GM18951 (cell line): ENCODE data around the gene METTL4.
A peak's percentile ranks its signal among the peaks of the same experiment; 100 is the strongest.

Experiments used
- POLR2A ChIP-seq: IDR thresholded peaks from 4 replicates; pipeline ENCODE4 v1.6.1; 2011; ENCODE audit warnings: mild to moderate bottlenecking; ENCODE audit not compliant: insufficient read length, insufficient read depth; ENCODE audit errors: extremely low read depth
- in situ Hi-C: fragments of 300-500 bp; cut with MboI; formaldehyde crosslinking; loops from one replicate; pipeline ENCODE4 v1.12.0; 2022; ENCODE audit warnings: low sequenced_read_pairs, mixed read lengths, inconsistent platforms; ENCODE audit not compliant: unreplicated experiment

Gene METTL4, protein sequence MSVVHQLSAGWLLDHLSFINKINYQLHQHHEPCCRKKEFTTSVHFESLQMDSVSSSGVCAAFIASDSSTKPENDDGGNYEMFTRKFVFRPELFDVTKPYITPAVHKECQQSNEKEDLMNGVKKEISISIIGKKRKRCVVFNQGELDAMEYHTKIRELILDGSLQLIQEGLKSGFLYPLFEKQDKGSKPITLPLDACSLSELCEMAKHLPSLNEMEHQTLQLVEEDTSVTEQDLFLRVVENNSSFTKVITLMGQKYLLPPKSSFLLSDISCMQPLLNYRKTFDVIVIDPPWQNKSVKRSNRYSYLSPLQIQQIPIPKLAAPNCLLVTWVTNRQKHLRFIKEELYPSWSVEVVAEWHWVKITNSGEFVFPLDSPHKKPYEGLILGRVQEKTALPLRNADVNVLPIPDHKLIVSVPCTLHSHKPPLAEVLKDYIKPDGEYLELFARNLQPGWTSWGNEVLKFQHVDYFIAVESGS

DNA sequence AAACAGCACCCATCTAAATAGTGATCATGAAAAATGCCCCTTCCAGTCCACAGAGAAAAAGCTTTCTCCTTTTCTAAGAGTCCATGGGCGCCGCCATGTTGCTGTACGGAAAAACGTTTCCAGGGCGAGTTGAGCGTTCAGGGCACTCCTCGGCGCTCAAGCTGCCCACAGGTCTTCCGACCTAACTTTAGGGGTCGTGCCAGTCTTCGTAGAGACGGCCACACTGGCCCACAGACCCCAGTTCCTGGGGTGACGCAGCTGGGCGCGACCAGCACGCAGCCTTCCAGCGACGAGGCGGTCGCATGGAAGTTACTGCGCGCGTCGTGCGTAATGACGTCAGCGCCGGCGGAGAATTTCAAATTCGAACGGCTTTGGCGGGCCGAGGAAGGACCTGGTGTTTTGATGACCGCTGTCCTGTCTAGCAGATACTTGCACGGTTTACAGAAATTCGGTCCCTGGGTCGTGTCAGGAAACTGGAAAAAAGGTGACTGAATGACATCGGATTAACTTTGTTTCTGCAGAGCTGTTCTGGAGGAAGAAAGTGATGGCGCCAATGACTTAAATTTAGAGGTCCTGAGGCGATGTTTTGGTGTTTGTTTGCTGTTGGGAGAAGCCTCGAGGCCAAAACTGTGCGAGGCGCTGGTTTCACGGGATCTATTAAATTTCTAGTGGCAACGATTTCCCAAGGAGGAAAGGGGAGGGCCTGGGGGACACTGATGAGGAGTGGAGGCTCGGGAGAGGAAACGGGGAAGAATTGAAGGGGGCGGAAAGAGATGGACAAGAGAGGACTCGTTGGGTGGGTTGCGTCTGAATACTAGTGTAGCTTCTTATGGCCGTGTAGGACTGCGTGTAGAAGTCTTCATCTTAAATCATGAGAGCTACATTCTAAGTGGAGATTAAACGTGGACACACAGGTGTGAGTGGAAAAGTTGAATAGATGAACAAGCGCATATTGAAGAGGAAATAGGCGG, at the start of gene METTL4, which contains the start of gene NDC80:
TSS of gene METTL4 (minus strand) at position 306 of the 971 bp plus-strand sequence. CDS start 4,289 bp downstream, outside the sequence.
TSS of gene NDC80 (plus strand) at position 358 of the 971 bp plus-strand sequence. CDS start 1,429 bp downstream, outside the sequence.
- in situ Hi-C loops: no loop called here
- TF ChIP-seq POLR2A: peak; percentile 67

DNA sequence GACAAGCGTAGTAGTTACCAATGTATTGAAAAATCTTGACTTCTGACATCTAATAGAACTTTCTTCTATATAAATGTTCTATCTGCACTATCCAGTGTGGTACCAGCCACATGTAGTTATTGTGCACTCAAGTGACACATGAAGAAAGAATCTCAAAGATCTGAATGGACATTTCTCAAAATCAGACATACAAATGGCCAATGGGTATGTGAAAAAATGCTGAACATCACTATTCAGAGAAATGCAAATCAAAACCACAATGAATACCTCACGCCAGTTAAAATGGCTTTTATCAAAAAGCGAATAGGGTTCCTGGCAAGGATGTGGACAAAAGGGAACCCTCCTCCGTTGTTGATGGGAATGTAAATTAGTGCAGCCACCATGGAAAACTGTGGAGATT, 46.7 kb upstream of the METTL4 start:
- TF ChIP-seq POLR2A: no peak
- in situ Hi-C loops: no loop called here

DNA sequence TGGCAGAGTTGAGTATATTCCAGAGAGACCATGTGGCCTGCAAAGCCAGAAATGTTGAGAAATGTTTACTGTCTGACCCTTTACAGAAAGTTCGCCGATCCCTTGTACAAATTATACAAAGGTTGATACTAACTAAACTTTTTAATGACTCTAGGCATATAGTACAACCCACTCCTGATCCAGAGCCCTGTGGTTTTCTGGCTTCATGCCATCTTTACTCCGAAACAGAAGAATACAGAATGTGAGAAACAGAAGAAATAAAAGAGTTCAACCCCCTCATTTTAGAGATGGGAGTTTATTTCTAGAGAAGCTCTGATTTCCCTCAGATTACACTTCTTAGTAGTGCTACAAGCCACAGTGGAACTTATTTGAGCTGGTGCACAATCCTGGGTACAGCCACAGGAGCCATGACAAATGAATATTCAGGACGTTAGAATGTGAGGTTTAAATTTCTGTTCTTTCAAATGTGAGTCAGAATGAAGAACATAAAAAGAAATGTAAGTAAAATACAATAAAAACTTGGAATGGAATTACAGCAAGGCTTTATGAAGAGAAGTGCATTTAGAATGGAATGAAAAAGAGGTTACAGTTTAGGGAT, 46.2 kb upstream of the METTL4 start:
- no peak for TF ChIP-seq POLR2A
- in situ Hi-C loops: no loop called here

- no peak for TF ChIP-seq POLR2A
- in situ Hi-C loops: no loop called here
Observed at GRCh38 chr18:2612996-2613395, 41.7 kb upstream of the METTL4 start.

GRCh38 chr18:2610549-2610948, 39.2 kb upstream of the METTL4 start:
- in situ Hi-C loops: no loop called here
- TF ChIP-seq POLR2A: no peak

DNA sequence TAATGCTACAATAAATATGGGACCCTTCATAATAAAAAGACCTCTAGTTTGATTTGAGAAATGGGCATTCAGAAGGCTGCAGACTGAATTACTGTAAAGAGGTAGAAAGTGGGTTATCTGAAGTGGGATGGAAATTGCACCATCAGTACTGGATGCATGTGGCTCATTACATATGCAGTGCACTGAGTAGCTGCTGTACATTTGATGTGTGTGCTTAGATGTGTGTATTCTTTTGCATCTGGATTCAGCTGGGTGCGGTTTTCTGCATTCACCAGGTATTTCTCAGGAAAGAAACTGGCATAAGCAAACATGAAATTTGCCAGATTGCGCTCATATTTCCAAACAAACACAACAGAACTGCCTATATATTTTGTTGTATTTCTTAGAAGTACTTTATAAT, 38.3 kb upstream of the METTL4 start:
- TF ChIP-seq POLR2A: no peak
- in situ Hi-C loops: no loop called here

DNA sequence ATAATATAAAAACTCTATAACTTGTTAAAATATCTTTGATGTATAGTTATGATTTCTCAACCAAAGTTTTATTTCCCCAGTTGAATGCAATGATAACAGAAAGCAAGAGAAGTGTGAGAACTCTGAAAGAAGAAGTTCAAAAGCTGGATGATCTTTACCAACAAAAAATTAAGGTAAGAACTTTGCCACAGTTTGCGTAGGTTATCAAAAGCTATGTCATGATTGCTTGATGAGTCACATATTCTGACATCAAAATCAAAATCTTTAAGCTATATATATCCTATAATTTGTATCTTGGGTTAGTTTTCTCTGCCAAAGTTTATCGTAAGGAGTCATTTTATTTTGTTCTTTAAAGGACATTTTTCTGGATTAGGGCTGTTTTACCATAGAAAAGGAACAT, 35.0 kb upstream of the METTL4 start:
- in situ Hi-C loops: no loop called here
- TF ChIP-seq POLR2A: no peak

DNA sequence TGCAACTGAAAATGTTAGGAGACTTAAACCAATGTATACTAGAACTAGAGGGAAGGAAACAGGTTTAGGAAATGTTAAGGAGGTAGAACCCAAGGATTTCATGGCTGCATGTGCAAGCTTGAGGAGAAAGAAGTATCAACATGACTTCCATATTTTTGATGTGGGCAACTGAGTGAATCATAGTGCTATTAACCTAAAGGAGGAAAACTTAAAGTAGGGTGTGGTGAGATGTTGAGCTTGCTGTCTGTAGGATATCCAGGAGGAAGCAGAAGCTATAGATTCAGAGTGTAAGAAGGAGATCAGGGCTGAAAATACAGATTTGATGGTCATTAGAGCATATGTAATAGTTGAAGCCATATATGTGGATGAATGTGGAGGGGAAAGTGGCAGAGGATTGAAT, 31.5 kb upstream of the METTL4 start:
- no peak for TF ChIP-seq POLR2A
- in situ Hi-C loops: no loop called here

- TF ChIP-seq POLR2A: no peak
- in situ Hi-C loops: no loop called here
Observed at GRCh38 chr18:2597639-2598038, 26.3 kb upstream of the METTL4 start.

DNA sequence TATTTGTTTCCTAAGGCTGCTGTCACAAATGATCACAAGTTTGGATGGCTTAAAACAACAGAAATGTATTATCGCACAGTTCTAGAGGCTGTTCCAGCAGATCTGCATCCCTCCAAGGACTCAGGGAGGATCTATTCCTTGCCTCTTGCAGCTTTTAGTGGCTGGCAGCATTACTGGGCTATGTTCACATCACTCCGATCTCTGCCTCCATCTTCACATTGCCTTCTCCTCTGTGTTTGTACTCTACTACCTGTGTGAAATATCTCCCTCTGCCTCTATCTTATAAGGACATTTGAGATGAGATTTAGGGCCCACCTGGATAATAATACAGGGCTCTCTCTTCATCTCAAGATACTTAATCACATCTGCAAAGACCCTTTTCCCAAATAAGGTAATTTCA, 19.0 kb upstream of the METTL4 start:
- in situ Hi-C loops: no loop called here
- no peak for TF ChIP-seq POLR2A

DNA sequence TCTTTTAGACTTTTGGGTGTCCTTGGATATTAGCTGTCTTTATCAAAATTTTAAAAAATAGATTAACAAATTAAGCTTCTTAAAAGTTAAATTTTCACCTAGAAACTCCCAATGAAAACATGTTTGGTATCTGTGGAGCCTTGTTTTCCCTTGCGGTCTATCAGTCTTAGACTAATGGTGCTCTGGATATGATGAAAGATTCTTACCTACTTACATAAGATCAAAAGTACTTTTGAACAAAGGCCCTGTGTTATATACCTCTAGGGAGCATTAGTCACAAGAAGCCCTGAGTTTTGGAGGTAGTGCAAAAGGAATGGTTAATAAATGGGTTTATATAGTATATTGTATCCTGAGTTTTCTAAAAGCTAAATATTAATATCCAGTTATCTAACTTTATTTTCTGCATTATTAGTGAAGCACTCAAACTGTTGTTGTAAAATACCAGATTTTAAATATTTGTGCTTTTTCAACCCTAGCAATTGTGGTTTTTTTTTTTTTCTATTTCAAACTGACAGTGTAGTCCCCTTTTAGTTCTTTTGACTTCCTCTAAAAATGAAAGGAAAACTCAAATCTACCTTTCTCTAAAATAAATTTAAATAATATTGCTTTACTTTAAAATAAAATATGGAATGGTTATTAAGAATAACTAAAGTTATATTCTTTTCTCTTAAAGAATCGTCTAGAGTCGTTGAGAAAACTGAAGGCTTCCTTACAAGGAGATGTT, 18.2 kb upstream of the METTL4 start:
- no peak for TF ChIP-seq POLR2A
- in situ Hi-C loops: no loop called here

- in situ Hi-C loops: no loop called here
Observed at GRCh38 chr18:2588666-2589344, 17.5 kb upstream of the METTL4 start.

More at GRCh38 chr18:2588666-2589344, 17.5 kb upstream of the METTL4 start:
- no peak for TF ChIP-seq POLR2A
